HUDEP-2 (cell line): ENCODE results near the gene SPOCK1.

Source experiments
- DNase-seq, 76 experiments: peaks; one replicate each; lab custom pipeline; 2025; ENCODE audit not compliant: unreplicated experiment in 76 of 76; lab: John Stamatoyannopoulos, UW

SPOCK1 gene

DNA sequence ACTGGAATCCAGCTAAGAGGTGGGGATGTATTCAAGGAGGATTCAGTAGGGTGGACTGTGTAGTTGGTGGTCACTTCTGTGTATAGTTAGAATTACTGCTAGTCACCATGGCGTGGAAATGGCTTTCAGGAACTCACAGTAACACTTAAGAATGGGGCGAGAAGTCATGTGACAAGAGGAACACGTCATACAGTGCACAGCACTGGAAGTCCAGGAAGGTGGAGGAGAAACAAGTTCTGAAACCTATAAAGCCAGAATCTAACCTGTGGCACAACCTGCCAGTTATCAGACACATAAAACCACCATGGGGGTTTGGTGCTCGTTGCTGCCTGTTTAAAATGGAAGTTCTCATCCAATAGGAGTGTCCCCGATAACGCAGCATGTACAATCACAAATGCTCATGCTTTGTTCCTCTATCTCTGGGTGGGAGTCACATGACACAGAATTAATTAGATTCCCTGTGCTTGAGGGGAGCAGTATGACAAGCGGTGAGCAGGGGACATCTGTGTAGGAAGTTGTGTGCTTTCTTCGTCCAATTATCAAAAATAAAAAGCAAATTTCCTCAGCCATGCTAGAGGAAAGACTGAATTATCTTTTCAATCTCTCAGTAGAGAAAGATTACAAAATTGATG lies 193.0 kb downstream of the SPOCK1 start:
- DNase-seq, result no peak

DNA sequence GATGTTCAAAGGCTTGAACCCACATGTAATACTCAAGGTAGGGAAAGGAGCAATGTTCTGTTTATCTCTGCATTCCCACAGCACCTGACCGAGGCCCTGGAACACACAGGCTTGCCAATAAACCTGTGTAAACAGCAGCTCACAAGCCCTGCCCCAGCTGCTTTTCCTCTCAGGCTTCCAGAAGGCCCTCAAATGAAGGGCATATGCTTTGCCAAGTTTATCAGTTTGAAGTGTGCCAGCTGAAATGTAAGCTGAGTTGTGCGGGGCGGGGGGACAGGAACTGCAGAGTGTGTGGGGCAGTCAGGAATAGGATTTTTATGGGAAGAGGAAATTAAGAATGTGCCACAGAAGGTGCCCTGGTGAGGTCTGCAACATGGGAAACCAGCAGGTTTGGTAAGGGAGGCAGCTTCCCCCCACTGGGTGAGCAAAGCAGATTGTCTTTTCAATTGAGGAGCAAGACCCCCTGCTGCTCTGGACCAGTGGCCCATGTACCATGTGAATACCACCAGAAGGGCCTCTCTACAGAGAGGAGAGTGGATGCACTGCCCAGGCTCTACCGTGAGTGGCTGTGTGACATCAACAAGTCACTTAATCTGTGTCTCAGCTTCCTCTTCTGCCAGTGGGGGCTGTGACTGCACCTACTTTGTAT lies 194.8 kb downstream of the SPOCK1 start:
- no peak for DNase-seq

DNA sequence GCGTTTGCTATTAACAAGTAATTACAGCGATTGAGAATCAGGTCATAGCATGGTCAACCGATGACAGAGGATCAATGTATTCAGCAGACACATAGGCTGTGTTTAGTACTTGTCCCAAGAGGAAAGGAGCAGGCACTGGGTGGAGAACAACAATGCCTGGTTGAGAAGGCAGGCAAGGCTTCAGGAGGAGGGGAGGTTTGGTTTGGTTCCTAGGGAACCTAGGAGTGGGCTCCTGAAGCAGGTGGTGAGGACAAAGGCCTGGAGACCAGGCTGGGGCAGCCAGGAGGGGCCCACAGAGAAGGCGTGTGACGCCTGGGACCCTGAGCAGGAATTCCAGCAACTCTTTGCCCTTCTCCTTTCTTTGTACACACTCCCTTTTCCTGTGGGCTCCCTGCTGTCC lies 195.6 kb downstream of the SPOCK1 start:
- DNase-seq, result no peak

DNA sequence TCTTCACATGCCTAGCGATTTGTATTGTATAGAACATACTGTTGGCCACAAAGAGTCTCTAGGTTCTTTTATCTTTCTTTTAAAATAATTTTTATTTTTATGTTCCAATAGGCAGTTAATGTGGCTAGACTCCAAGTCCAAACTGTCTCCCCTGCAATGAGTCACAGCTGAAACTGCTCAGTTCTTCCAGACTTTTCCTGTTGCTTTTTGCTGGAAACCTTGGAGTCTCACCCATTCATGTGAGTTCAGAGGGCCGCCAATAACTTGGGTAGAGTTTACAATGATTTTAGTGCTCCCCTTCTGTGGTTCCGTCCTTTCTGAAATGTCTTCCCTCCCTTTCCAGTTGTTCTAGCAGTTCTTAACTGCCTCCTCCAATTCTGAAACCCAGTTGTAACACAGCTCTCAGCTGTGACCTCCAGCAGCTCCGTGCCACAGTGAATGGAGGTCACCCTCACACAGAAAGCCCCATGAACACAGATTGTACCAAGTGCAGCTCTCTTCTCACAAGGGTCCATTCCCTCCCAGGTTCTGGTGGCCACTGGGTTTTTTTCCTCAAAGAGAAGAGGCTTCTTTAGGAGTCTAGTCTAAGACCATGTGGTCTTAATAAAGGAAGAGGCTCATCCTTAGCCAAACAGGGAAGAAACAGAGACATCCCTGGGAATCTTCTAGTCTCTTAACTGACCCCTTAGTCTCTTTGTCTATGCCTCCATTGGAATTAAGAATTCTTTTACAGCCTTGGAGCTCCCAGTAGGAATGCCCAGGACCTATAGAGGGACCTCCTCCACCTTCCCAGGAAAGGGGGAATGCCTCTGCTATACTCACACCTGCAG lies 198.5 kb downstream of the SPOCK1 start:
- DNase-seq, result no peak

DNA sequence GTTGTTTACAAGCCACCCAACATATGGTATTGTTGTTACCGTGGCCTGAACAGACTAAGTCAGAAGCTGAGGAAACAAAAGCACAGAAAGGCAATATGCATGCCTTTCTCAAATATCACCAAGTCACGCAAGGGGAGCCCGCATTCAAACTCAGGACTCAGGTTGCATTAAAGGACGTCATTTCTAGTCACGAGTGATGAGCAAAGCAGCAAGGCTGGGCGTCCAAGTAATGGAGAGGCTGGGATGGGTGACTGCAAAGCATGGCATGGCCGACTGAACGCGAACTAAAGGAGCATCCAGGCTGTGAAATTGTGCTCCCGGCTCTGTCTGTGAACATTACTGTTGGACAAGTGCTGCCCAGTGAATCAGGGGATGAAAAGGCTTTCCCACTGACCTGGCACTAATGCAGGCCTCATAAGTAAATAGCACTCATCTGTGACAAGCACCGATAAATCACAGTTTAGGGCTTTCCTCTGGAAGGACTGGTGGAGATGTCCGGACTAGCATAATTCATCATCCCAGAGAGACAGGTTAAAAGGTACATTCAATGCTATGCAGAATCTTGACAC lies 202.8 kb downstream of the SPOCK1 start:
- no peak for DNase-seq

DNA sequence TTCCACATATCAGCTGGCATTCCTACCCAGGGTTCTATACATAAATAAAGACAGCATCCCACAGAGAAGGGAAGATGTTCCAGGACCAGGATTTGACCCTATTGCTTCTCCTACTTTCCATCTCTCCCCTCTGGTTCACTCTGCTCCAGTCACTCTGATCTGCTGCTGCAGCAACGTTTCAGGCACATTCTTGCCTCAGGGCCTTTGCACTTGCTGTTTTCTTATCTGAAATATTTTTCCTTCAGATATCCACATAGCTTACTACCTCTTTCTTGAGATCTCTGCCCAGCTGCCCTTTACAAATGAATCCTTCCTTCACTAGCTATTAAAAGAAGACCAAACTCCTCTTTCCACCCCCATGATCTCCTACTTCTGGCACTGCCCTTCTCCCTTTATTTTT lies 204.5 kb downstream of the SPOCK1 start:
- no peak for DNase-seq

DNA sequence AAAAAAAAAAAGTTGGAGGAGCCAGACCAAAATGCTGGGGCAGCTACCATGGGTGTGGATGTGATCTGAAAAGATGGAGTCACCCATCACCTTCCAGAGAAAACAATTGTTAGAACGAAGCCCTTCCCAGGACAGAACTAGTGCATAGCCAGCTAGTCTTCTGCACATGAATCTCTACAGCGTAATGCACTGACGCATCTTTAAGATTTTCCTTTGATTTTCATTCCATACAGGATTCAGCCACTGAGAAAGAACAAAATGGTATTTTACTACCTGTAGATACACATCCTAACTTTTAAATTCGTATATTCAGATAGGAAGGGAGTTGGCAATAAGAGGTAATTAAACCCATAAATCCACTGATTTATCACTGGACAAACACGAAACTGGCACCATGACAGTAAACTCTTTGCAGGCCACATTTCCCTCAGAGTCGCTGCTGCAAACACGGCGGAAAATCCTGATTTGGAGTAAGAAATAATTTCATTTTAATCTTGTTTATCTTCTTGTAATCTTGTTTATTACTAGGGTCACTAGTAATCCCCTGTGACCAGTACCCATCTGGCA lies 206.6 kb downstream of the SPOCK1 start:
- no peak for DNase-seq

DNA sequence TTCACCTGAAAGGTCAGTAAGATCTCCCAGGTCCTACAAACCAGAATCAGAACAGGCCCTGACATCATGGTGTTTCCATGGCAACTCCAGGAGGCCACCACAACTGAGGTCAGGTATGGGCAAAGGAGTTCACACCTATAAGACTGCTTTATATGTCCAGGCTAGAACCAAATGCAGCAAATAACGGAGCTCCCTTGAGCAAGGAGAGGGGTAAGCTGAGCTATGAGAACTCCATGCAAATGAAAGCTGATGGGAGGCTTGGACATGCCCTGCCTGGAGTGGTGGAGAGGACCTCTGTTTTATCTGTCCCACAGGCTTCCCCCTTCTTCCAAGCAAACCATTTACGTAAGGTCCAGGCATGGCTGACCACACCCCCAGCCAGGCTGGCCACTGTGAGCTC lies 207.7 kb downstream of the SPOCK1 start:
- DNase-seq, result no peak

DNA sequence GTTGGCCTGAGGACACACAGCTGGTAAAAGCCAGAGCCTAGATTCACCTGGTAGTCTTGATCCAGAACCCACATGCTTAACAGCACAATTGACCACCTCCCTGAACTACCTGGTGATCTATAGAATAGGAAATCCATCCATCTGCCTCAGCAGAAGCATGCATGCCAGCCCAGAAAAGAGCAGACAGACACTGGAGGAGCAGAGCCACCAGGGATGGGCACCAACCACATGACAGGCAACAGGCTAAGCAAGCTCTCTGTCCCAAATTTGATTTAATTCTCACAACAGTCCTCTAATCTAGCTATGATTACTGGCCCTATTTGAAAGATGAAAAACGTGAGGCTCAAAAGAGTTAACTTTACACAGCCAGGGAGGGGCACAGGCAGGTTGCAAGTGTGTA lies 208.1 kb downstream of the SPOCK1 start:
- DNase-seq, result no peak

DNA sequence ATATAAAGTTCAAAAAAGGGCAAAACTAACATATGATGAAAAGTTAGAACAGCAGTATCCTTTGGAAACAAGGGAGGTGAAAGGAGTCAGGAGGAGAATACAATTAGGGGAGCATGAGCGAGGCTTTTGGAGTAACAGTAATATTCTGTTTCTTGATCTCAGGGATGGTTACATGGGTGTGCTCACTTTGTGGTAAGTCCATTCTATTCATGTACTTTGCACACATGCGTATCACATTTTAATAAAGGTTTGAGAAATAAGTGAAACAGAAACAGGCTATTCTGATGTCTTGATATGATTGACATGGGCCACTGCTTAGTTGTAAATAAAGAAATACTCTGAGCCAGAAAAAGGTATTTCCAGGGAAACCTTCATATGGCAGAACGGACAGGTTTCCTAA lies 208.8 kb downstream of the SPOCK1 start:
- no peak for DNase-seq

DNA sequence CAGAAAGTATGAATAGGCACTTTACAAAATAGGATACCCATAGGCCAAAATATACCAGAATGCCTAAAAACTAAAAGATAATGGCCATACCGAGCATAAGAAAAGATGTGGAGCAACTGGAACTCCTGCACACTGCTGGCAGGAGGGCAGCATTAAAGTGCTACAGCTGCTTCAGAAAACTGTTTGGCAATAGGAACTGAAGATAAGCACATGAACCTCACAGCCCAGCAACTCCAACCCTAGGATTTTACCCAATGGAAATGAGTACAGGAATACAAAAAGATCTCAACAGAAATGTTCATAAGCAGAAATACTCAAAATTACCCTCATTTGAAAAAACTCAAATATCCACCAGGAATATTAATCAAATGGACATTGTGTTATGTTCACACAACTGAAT lies 209.3 kb downstream of the SPOCK1 start:
- DNase-seq, result no peak

DNA sequence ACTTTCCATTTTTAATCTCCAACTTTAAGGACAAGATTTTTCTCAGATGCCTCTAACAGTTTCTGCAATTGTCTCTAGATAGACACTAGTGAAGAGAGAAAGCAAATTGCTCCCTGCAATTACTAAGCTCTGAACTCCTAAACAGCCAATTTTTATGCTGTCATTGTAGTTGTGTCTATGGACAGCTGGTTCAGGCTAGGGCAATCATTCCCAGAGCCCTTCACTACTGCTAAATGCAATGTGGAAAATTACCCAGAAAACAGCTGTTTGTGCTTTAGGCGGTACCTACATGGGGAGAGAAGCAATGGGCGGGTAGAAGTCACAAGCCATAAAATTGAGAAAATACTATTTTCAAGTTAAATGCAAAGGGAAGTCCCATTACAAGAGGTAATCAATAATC lies 211.6 kb downstream of the SPOCK1 start:
- no peak for DNase-seq

DNA sequence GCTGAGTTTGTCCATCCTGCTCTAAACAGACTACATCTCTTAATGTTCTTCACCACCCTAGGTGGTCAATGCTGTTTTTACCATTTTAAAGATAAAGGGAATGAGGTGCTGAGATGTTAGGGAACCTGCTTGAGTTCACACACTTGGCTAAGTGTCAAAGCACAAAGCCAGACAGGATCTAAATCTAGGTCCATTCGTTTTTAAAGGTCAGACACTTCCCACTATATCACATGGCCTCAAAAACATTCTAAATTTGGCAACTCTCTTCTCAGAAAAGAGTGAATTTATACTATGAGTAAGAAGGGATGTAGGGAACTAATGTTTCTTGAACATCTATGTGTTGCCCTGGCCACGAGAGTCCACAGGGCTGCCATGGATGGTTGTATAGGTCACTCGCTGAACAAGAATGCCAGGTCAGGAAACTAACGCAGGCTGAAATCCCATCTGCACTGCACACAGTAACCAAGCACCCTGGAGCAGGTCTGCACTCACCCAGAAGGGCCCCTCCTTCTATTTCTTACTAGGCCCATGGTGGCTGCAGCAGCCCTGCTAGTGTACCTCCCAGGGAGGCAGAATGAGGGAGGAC lies 213.0 kb downstream of the SPOCK1 start:
- no peak for DNase-seq

DNA sequence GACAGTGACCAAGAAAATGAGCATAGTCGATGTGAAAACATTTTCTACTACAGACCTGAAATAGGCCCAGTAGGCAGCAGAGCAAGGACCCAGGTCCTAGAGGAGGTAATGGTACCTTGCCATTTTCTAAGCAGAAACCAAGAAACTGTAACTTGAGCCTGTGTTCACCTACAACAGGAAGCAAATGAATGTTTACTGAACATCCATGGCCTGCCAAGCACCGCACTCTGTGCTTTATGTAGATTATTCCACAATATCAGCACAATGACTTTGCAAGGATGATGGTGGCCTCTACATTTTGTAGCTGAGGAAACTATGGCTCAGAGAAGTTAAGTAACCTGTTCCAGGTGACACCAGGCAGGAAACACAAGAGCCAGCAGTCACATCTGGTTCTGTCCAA lies 215.3 kb downstream of the SPOCK1 start:
- no peak for DNase-seq

DNA sequence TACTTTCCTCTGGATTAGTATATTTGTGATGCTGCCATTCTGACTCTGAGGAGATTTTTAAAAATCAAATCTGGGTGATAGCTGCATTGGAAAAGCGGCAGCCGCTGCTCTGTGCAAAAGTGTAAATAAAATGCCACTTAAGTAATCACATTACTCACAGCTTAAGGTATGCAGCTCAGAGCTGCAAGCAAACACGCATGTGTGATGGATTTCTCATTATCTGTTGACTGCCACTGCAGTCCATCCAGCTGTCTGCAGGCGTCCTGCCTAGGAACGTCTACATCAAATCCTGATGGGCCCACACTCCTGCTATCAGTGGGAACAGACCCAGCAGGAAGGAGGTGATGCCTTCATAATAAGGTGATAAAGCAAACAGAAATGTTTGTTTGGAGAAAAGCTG lies 216.9 kb downstream of the SPOCK1 start:
- DNase-seq, result no peak

DNA sequence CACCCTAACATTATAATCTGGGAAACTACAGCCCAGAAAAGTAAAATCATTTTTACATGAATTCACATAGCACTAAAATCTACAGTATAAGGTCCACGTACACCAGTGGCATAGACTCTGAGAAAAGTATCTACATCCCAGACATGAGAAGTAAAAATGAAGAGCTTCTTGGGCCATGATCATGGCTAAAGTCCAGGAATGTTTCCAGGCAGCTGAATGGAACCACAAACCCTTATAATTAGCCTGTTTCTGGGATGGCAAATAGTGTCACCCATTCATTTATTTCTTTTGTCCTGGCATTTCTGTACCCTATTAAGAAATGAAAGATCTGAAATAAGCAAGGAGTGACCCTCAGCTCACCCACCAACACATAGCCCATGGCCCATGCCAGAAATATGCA lies 217.9 kb downstream of the SPOCK1 start:
- no peak for DNase-seq

DNA sequence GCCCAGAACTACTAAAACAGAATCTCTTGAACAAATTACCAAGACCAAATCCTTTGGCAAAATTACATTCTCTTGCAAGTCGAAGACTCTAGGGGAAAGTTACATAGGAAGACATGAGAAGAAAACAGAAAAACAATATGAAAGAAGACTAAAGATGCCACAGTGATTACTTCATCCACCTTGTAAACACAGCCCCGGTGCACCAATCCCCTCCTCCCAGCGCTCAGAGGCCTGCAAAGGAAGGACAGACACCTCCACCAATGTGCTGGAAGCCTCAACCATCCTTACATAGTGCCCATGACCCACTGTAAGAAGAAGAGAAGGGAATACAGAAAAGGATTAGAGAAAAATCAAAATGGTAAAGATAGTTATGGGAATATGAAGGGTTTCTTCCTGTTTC lies 218.5 kb downstream of the SPOCK1 start:
- DNase-seq, result no peak

DNA sequence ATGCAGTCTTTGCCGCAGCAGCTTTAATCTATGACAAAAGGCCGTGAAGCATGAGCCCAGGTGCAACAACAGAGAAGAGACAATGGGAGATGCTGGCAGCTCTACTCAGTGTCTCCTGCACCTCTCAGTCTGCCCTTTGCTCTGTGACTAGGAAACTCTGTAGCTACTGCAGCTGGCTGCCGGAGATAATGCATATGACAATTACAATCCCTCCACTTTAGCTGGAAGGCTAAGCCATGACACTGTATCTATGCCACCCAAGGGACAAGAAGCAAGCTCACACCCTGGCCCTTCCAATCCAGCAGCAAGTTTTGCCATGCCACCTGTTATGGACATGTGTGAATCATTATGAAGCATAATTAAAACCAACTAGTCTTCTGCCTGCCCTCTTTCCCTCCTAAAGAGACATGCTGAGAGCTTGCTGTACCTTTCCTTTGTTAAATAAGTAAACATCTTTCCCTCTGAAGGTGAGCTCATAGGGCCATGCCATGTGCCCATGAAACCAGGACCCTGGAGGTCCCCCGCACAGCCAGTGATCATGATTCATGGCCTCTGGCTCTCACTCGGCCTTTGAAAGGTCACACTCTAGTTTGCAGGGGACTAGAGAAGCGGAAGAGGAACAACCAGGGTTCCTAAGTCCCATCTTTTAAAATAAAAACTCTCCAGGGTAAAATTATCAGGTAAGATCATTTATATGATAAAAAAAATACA lies 219.4 kb downstream of the SPOCK1 start:
- no peak for DNase-seq

DNA sequence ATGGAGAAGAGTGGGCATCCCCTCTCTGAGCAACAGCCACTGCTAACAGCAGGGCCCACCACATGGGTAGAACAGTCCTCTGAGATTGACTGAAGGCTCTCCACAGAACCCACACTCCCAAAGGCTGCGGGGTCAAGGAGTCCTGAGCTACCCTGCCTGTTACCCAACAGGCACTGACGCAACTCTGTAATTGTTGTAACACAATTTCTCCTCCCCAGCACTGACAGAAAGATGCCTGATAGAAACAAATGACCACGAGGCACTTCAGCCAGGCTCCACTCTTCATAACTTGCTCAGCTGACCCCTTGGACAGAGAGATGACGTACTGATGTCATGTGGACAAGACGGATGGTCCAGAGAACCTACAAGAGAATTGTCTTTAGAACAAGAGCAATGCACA lies 220.7 kb downstream of the SPOCK1 start:
- DNase-seq, result no peak

DNA sequence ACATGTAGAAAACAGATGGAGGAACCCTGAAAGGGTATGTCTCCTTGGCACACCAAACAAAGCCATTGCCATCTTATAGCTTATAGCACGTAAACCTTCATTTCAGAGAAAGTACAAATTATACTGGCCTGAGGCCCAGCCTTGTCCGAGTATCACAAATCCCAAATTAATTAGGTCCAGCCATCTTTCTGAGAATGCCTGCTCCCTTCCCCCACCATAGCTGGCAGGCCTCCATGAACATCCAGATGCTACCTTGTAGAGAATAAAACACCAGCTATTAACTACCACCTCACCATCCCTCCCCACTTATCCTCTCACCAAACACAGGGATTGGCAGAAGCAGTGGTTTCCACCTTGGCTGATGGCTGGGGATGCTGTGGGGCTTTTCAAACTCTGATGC lies 224.0 kb downstream of the SPOCK1 start:
- DNase-seq, result no peak
